Astrocyte (in vitro differentiated cells and primary cell): ENCODE measurements around the gene TMEM234. TPM values are rescaled to one million over a fixed set of nuclear protein-coding genes. Genes with fewer than 3 reads are reported as not detected.
A peak's percentile ranks its signal among the peaks of the same experiment; 100 is the strongest.

Experiments used
- DNase-seq: peaks from one replicate; pipeline ENCODE4 v3.0.0-alpha.2; 2010; ENCODE audit warnings: low read depth
- FAIRE-seq: peaks from 2 replicates; lab custom pipeline; 2011; peaks lifted over from hg19 to GRCh38; lab: Jason Lieb, UNC
- H2AFZ ChIP-seq: 2 replicates; pipeline ENCODE4 v1.6.0; 2012; ENCODE audit warnings: low read depth, low read length, inconsistent platforms
- H3K27ac ChIP-seq: 2 replicates; pipeline ENCODE4 v1.5.1; 2011; ENCODE audit warnings: low read depth, low read length, inconsistent platforms
- H3K27me3 ChIP-seq: 2 replicates; pipeline ENCODE4 v1.6.0; 2011; ENCODE audit warnings: low read length, inconsistent platforms; ENCODE audit not compliant: insufficient read depth
- H3K36me3 ChIP-seq: 2 replicates; pipeline ENCODE4 v1.5.1; 2011; ENCODE audit warnings: low read length, inconsistent platforms; ENCODE audit not compliant: insufficient read depth
- H3K4me1 ChIP-seq: 2 replicates; pipeline ENCODE4 v1.5.1; 2011; ENCODE audit warnings: low read length, inconsistent platforms; ENCODE audit not compliant: insufficient read depth
- H3K4me2 ChIP-seq: 2 replicates; pipeline ENCODE4 v1.6.0; 2012; ENCODE audit warnings: low read length, inconsistent platforms
- H3K4me3 ChIP-seq: 2 replicates; pipeline ENCODE4 v1.5.1; 2011; ENCODE audit warnings: low read depth, mild to moderate bottlenecking, low read length, inconsistent platforms; ENCODE audit not compliant: insufficient read depth
- H3K79me2 ChIP-seq: 2 replicates; pipeline ENCODE4 v1.6.0; 2012; ENCODE audit warnings: mild to moderate bottlenecking, low read length, inconsistent platforms; ENCODE audit not compliant: insufficient read depth
- H3K9ac ChIP-seq: 2 replicates; pipeline ENCODE4 v1.6.0; 2012; ENCODE audit warnings: mild to moderate bottlenecking, low read length, inconsistent platforms
- H3K9me3 ChIP-seq: 2 replicates; pipeline ENCODE4 v1.5.1; 2012; ENCODE audit warnings: low read depth, mild to moderate bottlenecking, low read length, inconsistent platforms; ENCODE audit not compliant: insufficient read depth
- H4K20me1 ChIP-seq: 2 replicates; pipeline ENCODE4 v1.6.0; 2012; ENCODE audit warnings: low read length, inconsistent platforms; ENCODE audit not compliant: insufficient read depth
- H3K27ac Mint-ChIP-seq: one replicate; pipeline ENCODE4 v1.8.0; 2021; ENCODE audit warnings: mild to moderate bottlenecking, mixed read lengths; ENCODE audit not compliant: unreplicated experiment
- H3K27me3 Mint-ChIP-seq: one replicate; pipeline ENCODE4 v1.8.0; 2021; ENCODE audit warnings: low read depth, mixed read lengths; ENCODE audit not compliant: unreplicated experiment
- H3K36me3 Mint-ChIP-seq: one replicate; pipeline ENCODE4 v1.8.0; 2021; ENCODE audit warnings: low read depth, mixed read lengths; ENCODE audit not compliant: unreplicated experiment
- H3K4me1 Mint-ChIP-seq: one replicate; pipeline ENCODE4 v1.8.0; 2021; ENCODE audit warnings: low read depth, mixed read lengths; ENCODE audit not compliant: unreplicated experiment
- H3K4me3 Mint-ChIP-seq: one replicate; pipeline ENCODE4 v1.8.0; 2021; ENCODE audit warnings: mild to moderate bottlenecking, moderate library complexity, mixed read lengths; ENCODE audit not compliant: unreplicated experiment
- H3K9me3 Mint-ChIP-seq: one replicate; pipeline ENCODE4 v1.8.0; 2021; ENCODE audit warnings: mild to moderate bottlenecking, mixed read lengths; ENCODE audit not compliant: unreplicated experiment
- CTCF ChIP-seq: IDR thresholded peaks from 2 replicates; pipeline ENCODE4 v1.5.1; 2011; ENCODE audit warnings: low read depth, mild to moderate bottlenecking, inconsistent platforms, low read length, moderate library complexity; ENCODE audit not compliant: insufficient read depth
- EZH2 ChIP-seq: IDR thresholded peaks from 2 replicates; pipeline ENCODE4 v1.6.1; 2012; ENCODE audit warnings: mild to moderate bottlenecking, low read length, inconsistent platforms; ENCODE audit not compliant: insufficient read depth
- total RNA-seq: library from RNA; stranded (reverse); gene quantifications from 2 replicates; pipeline ENCODE4 v1.2.1, GENCODE V29; 2021

The TMEM234 gene
- total RNA-seq, 1 donor from 2014 or later: 17.3 TPM

DNA sequence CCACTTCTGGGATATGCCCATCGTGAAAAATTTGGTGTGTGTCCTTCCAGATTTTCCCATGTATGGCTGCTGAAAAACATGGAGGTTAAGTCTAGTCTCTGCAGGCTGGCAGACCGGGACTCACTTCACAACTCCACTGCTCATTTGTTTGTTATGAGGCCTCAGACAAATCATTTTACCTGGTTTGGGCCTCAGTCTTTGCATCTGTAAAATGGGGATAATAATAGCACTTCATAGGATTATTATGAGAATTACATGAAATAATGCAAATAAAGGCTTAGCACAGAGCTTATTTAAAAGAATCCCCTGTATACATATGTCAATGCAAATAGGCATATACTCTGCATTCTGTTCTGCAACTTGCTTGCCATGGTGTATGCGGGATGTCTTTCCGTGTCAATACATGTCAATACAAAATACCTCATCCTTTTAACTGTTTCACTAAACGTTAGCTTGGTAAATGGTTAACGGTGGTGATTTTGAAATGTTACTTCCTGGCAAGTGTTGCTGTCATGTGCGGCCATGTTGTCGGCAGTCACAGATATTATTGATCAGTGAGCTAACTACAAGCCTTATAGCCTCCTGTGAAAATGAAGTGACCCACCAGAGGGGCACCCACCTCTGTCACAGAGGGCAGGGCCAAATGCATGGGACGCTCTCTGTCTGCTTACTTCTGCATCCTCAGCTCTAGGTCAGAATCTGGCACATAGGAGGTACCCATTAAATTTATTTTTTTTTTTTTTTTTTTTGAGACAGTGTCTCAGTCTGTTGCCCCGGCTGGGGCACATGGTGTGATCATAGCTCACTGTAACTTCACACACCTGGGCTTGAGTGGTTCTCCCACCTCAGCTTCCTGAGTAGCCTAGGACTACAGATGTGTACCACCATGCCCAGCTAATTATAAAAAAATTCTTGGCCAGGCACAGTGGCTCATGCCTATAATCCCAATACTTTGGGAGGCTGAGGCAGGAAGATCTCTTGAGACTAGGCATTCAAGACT, 33.2 kb upstream of the TMEM234 start:
- Histone ChIP-seq H4K20me1 (no peaks in the 10 kb centered on the region), H3K27ac (no peak overlapping the region), H3K36me3 (no peaks in the 10 kb centered on the region), H2AFZ (no peak overlapping the region), H3K4me3 (no peak overlapping the region), H3K9me3 (no peaks in the 10 kb centered on the region), H3K27me3 (no peaks in the 10 kb centered on the region), H3K4me1 (no peaks in the 10 kb centered on the region), H3K9ac (no peak overlapping the region), H3K4me2 (no peak overlapping the region), H3K79me2 (no peaks in the 10 kb centered on the region)
- H3K9me3 Mint-ChIP-seq: no peaks in the 10 kb centered on the region
- peaks cover 16% of the 10 kb centered on the region for H3K27me3 Mint-ChIP-seq
- H3K36me3 Mint-ChIP-seq: no peaks in the 10 kb centered on the region
- no peak overlapping the region for H3K27ac Mint-ChIP-seq
- FAIRE-seq (no peak), DNase-seq (no peak)
- H3K4me3 Mint-ChIP-seq: no peak overlapping the region
- peaks cover 2% of the 10 kb centered on the region for H3K4me1 Mint-ChIP-seq
- no peak for TF ChIP-seq CTCF
- TF ChIP-seq EZH2: no peak

DNA sequence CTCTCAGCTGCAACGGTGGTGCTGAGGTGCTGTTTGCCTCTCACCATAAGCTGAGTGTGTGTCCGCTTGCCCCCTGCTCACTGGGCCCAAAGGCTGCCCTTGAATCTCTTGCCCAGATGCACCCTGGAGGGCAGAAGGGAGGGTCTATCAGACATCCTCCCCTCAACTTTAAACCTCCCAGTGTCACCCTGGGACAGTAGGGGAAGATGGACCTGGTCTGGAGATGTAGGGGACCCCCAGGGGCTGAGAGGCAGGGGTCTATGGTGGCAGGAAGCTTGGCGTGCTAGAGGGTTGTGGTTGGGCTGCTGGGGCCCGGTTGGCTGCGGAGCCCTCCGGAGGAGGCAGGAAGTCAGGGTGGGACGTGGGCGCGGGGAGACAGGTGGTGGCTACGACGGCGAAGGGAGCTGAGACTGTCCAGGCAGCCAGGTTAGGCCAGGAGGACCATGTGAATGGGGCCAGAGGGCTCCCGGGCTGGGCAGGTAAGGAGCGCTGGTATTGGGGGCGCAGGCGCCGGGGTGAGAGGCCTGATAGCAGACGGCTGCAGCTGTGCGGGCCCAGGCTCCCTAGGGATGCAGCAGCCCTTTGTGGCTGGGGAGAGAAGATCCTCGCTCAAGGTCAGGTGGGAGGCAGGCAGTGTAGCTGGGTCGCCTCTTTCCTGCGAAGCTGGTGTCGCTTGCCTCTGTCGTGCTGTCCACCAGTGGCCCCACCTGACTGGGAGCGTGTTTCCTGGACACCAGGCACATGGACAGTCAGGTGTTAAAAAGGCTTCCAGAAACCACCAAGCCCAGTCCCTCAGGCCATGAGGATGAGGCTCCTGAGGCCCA, 29.0 kb upstream of the TMEM234 start, which contains the start of gene LCK:
TSS of gene LCK (plus strand) at position 373 of the 824 bp plus-strand sequence. CDS start 23,065 bp downstream, outside the sequence.
- no peak for FAIRE-seq
- no peak for DNase-seq
- no peak within 1 kb of the TSS for H3K4me3 ChIP-seq
- peak within 1 kb of the TSS; percentile 66 for H3K27ac Mint-ChIP-seq
- H3K27me3 ChIP-seq: no peaks in the 10 kb centered on the region
- H3K27ac ChIP-seq: no peak within 1 kb of the TSS
- peak within 1 kb of the TSS; percentile 43 for H2AFZ ChIP-seq
- H3K9me3 Mint-ChIP-seq: peaks cover 2% of the 10 kb centered on the region
- no peak within 1 kb of the TSS for H3K4me3 Mint-ChIP-seq
- TF ChIP-seq CTCF (no peak), EZH2 (no peak)
- peaks cover 23% of the 10 kb centered on the region for H3K4me1 ChIP-seq
- no peaks in the 10 kb centered on the region for H4K20me1 ChIP-seq
- H3K36me3 Mint-ChIP-seq: no peaks in the 10 kb centered on the region
- H3K36me3 ChIP-seq: no peaks in the 10 kb centered on the region
- H3K79me2 ChIP-seq: no peaks in the 10 kb centered on the region
- H3K9ac ChIP-seq: no peak within 1 kb of the TSS
- H3K27me3 Mint-ChIP-seq: peaks cover 12% of the 10 kb centered on the region
- no peaks in the 10 kb centered on the region for H3K9me3 ChIP-seq
- H3K4me1 Mint-ChIP-seq: peaks cover 10% of the 10 kb centered on the region
- peak within 1 kb of the TSS; percentile 53 for H3K4me2 ChIP-seq
